IMR-90 (cell line): Measurements from ENCODE around the gene EGFL7.

ENCODE experiments used
- POLR2A ChIP-seq: IDR thresholded peaks from 2 replicates; pipeline ENCODE4 v1.6.1; 2012; ENCODE audit warnings: mild to moderate bottlenecking, low read depth, low read length
- RAD21 ChIP-seq: IDR thresholded peaks from 2 replicates; pipeline ENCODE4 v1.6.1; 2012; ENCODE audit warnings: low read length, improper control_type of control experiment
- RCOR1 ChIP-seq: IDR thresholded peaks from 2 replicates; pipeline ENCODE4 v1.6.1; 2012; ENCODE audit warnings: mild to moderate bottlenecking, low read length, improper control_type of control experiment; ENCODE audit not compliant: insufficient replicate concordance
- TF ChIP-seq, protein P1 (sequence below): conservative IDR thresholded peaks from 2 replicates; pipeline ENCODE4 v1.5.1; 2012; ENCODE audit warnings: mild to moderate bottlenecking, low read depth, low read length, improper control_type of control experiment

DNA sequence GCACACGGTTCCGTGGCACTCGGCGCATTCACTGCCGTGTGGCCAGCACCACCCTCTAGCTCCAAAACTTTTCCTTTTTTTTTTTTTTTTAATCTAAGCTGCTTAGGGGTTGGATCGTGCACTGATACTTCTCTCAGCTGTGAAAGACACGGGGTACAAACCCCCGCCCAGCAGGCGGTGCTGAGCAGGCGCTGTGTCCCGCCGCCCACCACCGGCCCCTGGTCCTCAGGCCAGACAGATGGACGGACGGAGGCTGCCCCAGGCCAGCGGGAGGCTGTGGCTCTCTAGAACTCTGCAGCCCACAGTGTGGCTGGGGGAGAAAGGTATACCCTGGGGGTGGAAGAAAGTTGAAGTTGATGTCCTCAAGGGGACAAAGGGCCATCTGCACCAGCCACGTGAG lies 18.3 kb downstream of the EGFL7 start:
- TF ChIP-seq POLR2A: no peak
- TF ChIP-seq, protein P1, sequence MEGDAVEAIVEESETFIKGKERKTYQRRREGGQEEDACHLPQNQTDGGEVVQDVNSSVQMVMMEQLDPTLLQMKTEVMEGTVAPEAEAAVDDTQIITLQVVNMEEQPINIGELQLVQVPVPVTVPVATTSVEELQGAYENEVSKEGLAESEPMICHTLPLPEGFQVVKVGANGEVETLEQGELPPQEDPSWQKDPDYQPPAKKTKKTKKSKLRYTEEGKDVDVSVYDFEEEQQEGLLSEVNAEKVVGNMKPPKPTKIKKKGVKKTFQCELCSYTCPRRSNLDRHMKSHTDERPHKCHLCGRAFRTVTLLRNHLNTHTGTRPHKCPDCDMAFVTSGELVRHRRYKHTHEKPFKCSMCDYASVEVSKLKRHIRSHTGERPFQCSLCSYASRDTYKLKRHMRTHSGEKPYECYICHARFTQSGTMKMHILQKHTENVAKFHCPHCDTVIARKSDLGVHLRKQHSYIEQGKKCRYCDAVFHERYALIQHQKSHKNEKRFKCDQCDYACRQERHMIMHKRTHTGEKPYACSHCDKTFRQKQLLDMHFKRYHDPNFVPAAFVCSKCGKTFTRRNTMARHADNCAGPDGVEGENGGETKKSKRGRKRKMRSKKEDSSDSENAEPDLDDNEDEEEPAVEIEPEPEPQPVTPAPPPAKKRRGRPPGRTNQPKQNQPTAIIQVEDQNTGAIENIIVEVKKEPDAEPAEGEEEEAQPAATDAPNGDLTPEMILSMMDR: no peak
- no peak for TF ChIP-seq RCOR1
- TF ChIP-seq RAD21: no peak
